Panc1 (cell line): ENCODE data around the gene RAB4A. TPM values are rescaled to one million over a fixed set of nuclear protein-coding genes. Genes with fewer than 3 reads are reported as not detected.

Experiments used
- ATAC-seq: fragments of 200-7000 bp; cut with Tn5 transposase; 2 replicates; pipeline ENCODE4 v1.9.1; 2020; ENCODE audit warnings: mild to moderate bottlenecking, moderate library complexity
- BruUV-seq: library from RNA; stranded (reverse); fragments of 400-500 nt; replicated peaks from 2 replicates; lab custom pipeline; 2021; lab: Mats Ljungman, UMichigan
- CTCF ChIA-PET: fragments of 300-600 bp; sonication (Branson Sonifier 250); formaldehyde crosslinking; loops from one replicate; lab custom pipeline; 2022; ENCODE audit warnings: antibody characterized with exemption; lab: Charles Lee
- POLR2A ChIA-PET: fragments of 300-600 bp; sonication (Branson Sonifier 250); formaldehyde crosslinking; loops from one replicate; lab custom pipeline; 2022; ENCODE audit warnings: antibody characterized with exemption; lab: Charles Lee
- DNase-seq: peaks from one replicate; pipeline ENCODE4 v3.0.0-alpha.2; 2010; ENCODE audit warnings: low read depth, low spot score
- H3K27ac ChIP-seq: 2 replicates; pipeline ENCODE4 v1.5.1; 2011; ENCODE audit warnings: mild to moderate bottlenecking, low read length, inconsistent platforms
- H3K27me3 ChIP-seq: fragments of 200-500 bp; sonication (Bioruptor generic); 2 replicates; pipeline ENCODE4 v1.6.0; 2014; ENCODE audit warnings: low read length, inconsistent platforms; ENCODE audit not compliant: control insufficient read depth, insufficient read depth
- H3K36me3 ChIP-seq: fragments of 200-500 bp; sonication (Bioruptor generic); 2 replicates; pipeline ENCODE4 v1.5.1; 2014; ENCODE audit warnings: inconsistent platforms, mild to moderate bottlenecking, low read length, moderate library complexity; ENCODE audit not compliant: control insufficient read depth, insufficient read depth
- H3K4me1 ChIP-seq: 2 replicates; pipeline ENCODE4 v1.5.1; 2011; ENCODE audit warnings: inconsistent platforms, mild to moderate bottlenecking, low read length, moderate library complexity; ENCODE audit not compliant: control insufficient read depth, insufficient read depth
- H3K4me3 ChIP-seq, 2 experiments: 2 replicates each; pipeline ENCODE4 v1.5.1; 2011 to 2012; ENCODE audit warnings: low read depth in 2 of 2, low read length in 2 of 2, mild to moderate bottlenecking in 2 of 2, inconsistent platforms in 1 of 2, moderate library complexity in 1 of 2
- H3K9me3 ChIP-seq: fragments of 200-500 bp; sonication (Bioruptor generic); 2 replicates; pipeline ENCODE4 v1.5.1; 2014; ENCODE audit warnings: low read depth, mild to moderate bottlenecking, inconsistent platforms, low read length, moderate library complexity; ENCODE audit not compliant: control insufficient read depth, insufficient read depth
- CTCF ChIP-seq: fragments of 450-650 bp; IDR thresholded peaks from 2 replicates; pipeline ENCODE4 v1.5.1; 2017; ENCODE audit warnings: mild to moderate bottlenecking
- POLR2AphosphoS5 ChIP-seq: IDR thresholded peaks from 2 replicates; pipeline ENCODE4 v1.6.1; 2012; ENCODE audit warnings: mild to moderate bottlenecking, low read depth, low read length, moderate library complexity
- REST ChIP-seq, 2 experiments: IDR thresholded peaks; 2 replicates each; pipeline ENCODE4 v1.6.1; 2011 to 2012; ENCODE audit warnings: low read depth in 2 of 2, control low read depth in 1 of 2, low read length in 1 of 2, mild to moderate bottlenecking in 1 of 2, moderate library complexity in 1 of 2; ENCODE audit not compliant: insufficient read depth in 1 of 2
- SIN3A ChIP-seq: IDR thresholded peaks from 2 replicates; pipeline ENCODE4 v1.6.1; 2012; ENCODE audit warnings: low read depth, mild to moderate bottlenecking, low read length, moderate library complexity, borderline replicate concordance; ENCODE audit not compliant: insufficient read depth
- TCF7L2 ChIP-seq: IDR thresholded peaks from 2 replicates; pipeline ENCODE4 v1.6.1; 2011; ENCODE audit warnings: mild to moderate bottlenecking, low read depth, low read length, inconsistent platforms
- in situ Hi-C: cut with HindIII; loops from 2 replicates; pipeline ENCODE4 v1.10.0; 2016; ENCODE audit warnings: low sequenced_read_pairs, low pct_unique_long_range_greater_than_20kb
- intact Hi-C: fragments of 100-400 bp; cut with micrococcal nuclease; formaldehyde crosslinking; loops from one replicate; pipeline ENCODE4 v1.10.0; 2022; ENCODE audit not compliant: unreplicated experiment
- total RNA-seq: library from RNA; stranded (reverse); gene quantifications from one replicate; pipeline ENCODE4 v1.2.1, GENCODE V29; 2021; ENCODE audit not compliant: unreplicated experiment

Gene RAB4A
- total RNA-seq, 1 experiment from 2014 or later, result 73.0 TPM

GRCh38 chr1:229237320-229237719, 33.6 kb upstream of the RAB4A start:
- Histone ChIP-seq H3K36me3 (no peaks in the 10 kb centered on the region), H3K4me1 (peaks cover under 1% of the 10 kb centered on the region; the same call in 1 of the 2 replicates), H3K9me3 (no peaks in the 10 kb centered on the region), H3K4me3 (no peak overlapping the region), H3K27ac (no peak overlapping the region), H3K27me3 (no peaks in the 10 kb centered on the region)
- no peak for TF ChIP-seq TCF7L2
- no peak for TF ChIP-seq CTCF
- TF ChIP-seq REST (IDR thresholded peaks at IDR 0.05; ENCODE audit: insufficient read depth in 1 of 2, low read depth in 2 of 2, low read length in 1 of 2), result no peak
- TF ChIP-seq SIN3A, result no peak
- no peak for TF ChIP-seq POLR2AphosphoS5
- ATAC-seq (no peak), DNase-seq (no peak)
- in situ Hi-C loops, result no loop called here
- intact Hi-C loops, result no loop called here
- ChIA-PET CTCF (interaction anchor here (0.6 kb wide), 1 partner anchor 109 kb away, joined by 6 read pairs; no protein-coding TSS in a partner anchor), POLR2A (no interaction called here)
- BruUV-seq, result no TSS peak

- intact Hi-C loops (no loop called here), in situ Hi-C loops (no loop called here)
- no peak overlapping the region for H3K4me3 ChIP-seq
- no peak for ATAC-seq
- H3K4me1 ChIP-seq, result no peaks in the 10 kb centered on the region; the same call in 1 of the 2 replicates
- no peak overlapping the region for H3K27ac ChIP-seq
- no peaks in the 10 kb centered on the region for H3K27me3 ChIP-seq
- no peaks in the 10 kb centered on the region for H3K36me3 ChIP-seq
- ChIA-PET CTCF (no interaction called here), POLR2A (no interaction called here)
- BruUV-seq, result no TSS peak
- H3K9me3 ChIP-seq, result no peaks in the 10 kb centered on the region
- no peak for TF ChIP-seq TCF7L2
- no peak for TF ChIP-seq POLR2AphosphoS5
- no peak for TF ChIP-seq SIN3A
- no peak for TF ChIP-seq CTCF
- no peak for TF ChIP-seq REST (IDR thresholded peaks at IDR 0.05; ENCODE audit: insufficient read depth in 1 of 2, low read depth in 2 of 2, low read length in 1 of 2)
- no peak for DNase-seq
Observed at GRCh38 chr1:229238231-229238630, 32.7 kb upstream of the RAB4A start.
